Measurements from ENCODE around the gene ACSF3.
"Not testable (repeated sequence)": the region's sequence is repeated elsewhere in the genome, so short reads cannot be mapped to it uniquely, and the experiment has no call there.

Gene ACSF3

GRCh38 chr16:89161763-89162713, 68.4 kb downstream of the ACSF3 start:
- Histone ChIP-seq H3K36me3 (ENCODE audit: insufficient read depth, low read length) (no peaks in the 10 kb centered on the region), H3K9me3 (ENCODE audit: low read length) (peaks cover 2% of the 10 kb centered on the region), H3K4me3 (ENCODE audit: low read length) (no peak overlapping the region), H2AFZ (ENCODE audit: low read depth, low read length) (no peak overlapping the region), H3K4me1 (ENCODE audit: insufficient read depth, low read length) (peaks cover 15% of the 10 kb centered on the region), H3K27me3 (ENCODE audit: insufficient read depth, low read length) (no peaks in the 10 kb centered on the region)

DNA sequence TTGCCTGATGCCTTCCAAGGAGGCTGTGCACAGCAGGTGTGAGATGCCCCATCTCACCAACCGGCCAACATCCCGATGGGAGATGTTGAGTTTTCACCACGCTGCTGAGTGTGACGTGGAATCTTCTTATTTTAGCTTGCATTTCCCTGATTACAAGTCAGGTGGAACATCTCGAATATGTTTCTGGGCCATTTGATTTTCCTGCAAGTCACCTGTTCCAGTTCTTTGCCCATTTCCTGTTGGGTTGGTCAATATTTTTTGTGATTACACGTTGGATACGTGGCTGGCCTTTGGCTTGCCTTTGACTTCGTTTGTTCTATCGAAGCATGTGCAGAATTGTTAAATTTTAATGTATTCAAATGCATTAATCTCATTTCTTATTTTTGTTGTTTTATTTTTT, 69.6 kb downstream of the ACSF3 start:
- no peak overlapping the region for H3K4me3 ChIP-seq (ENCODE audit: low read length)
- H2AFZ ChIP-seq (ENCODE audit: low read depth, low read length), result no peak overlapping the region
- H3K27me3 ChIP-seq (ENCODE audit: insufficient read depth, low read length), result no peaks in the 10 kb centered on the region
- H3K9me3 ChIP-seq (ENCODE audit: low read length), result peaks cover 2% of the 10 kb centered on the region
- no peaks in the 10 kb centered on the region for H3K36me3 ChIP-seq (ENCODE audit: insufficient read depth, low read length)
- peaks cover 18% of the 10 kb centered on the region for H3K4me1 ChIP-seq (ENCODE audit: insufficient read depth, low read length)

DNA sequence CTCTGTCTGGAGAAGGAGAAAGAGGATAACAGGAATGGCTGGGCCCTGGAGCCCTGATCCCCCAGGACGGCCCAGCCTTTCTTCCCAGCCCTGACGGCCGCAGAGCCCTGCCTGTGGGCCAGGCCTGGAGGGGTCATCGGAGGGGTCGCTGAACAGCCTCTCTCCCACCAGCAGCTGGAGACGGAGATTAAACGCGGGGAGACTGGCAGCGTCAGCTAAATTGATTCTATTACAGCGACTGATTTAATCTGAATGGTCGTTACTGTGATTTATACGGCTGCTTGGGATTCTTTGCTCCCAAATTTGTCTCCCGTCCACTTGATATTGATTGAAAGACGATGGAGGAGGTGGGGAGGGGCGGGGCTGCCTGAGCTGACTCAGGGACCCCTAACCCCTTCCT, 70.8 kb downstream of the ACSF3 start:
- Histone ChIP-seq H2AFZ (ENCODE audit: low read depth, low read length) (no peak overlapping the region), H3K9me3 (ENCODE audit: low read length) (peaks cover 2% of the 10 kb centered on the region), H3K36me3 (ENCODE audit: insufficient read depth, low read length) (no peaks in the 10 kb centered on the region), H3K27me3 (ENCODE audit: insufficient read depth, low read length) (peaks cover 2% of the 10 kb centered on the region), H3K4me1 (ENCODE audit: insufficient read depth, low read length) (peaks cover 18% of the 10 kb centered on the region), H3K4me3 (ENCODE audit: low read length) (no peak overlapping the region)

GRCh38 chr16:89164847-89165680, 71.4 kb downstream of the ACSF3 start:
- H3K4me3 ChIP-seq (ENCODE audit: low read length), result no peak overlapping the region
- peaks cover 18% of the 10 kb centered on the region for H3K4me1 ChIP-seq (ENCODE audit: insufficient read depth, low read length)
- H3K9me3 ChIP-seq (ENCODE audit: low read length), result peaks cover 2% of the 10 kb centered on the region
- H2AFZ ChIP-seq (ENCODE audit: low read depth, low read length), result no peak overlapping the region
- H3K27me3 ChIP-seq (ENCODE audit: insufficient read depth, low read length), result peaks cover 8% of the 10 kb centered on the region
- H3K36me3 ChIP-seq (ENCODE audit: insufficient read depth, low read length), result no peaks in the 10 kb centered on the region

DNA sequence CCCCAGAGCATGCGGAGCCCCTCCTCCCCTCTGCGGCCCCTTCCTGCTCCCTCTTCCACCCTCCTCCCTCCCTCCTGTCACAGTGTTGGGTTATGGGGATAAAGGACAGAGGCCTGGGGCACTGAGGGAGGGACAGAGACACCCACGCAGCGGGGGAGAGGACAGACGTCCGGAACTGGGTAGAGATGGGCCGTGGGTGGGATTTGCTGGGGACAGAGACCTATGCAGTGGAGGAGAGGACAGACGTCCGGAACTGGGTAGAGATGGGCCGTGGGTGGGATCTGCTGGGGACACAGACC, 72.0 kb downstream of the ACSF3 start:
- H3K4me3 ChIP-seq (ENCODE audit: low read length); H3K36me3 ChIP-seq (ENCODE audit: insufficient read depth, low read length); H2AFZ ChIP-seq (ENCODE audit: low read depth, low read length); H3K9me3 ChIP-seq (ENCODE audit: low read length): not testable (repeated sequence)
- Histone ChIP-seq H3K27me3 (ENCODE audit: insufficient read depth, low read length) (peaks cover 13% of the 10 kb centered on the region), H3K4me1 (ENCODE audit: insufficient read depth, low read length) (peaks cover 19% of the 10 kb centered on the region)

DNA sequence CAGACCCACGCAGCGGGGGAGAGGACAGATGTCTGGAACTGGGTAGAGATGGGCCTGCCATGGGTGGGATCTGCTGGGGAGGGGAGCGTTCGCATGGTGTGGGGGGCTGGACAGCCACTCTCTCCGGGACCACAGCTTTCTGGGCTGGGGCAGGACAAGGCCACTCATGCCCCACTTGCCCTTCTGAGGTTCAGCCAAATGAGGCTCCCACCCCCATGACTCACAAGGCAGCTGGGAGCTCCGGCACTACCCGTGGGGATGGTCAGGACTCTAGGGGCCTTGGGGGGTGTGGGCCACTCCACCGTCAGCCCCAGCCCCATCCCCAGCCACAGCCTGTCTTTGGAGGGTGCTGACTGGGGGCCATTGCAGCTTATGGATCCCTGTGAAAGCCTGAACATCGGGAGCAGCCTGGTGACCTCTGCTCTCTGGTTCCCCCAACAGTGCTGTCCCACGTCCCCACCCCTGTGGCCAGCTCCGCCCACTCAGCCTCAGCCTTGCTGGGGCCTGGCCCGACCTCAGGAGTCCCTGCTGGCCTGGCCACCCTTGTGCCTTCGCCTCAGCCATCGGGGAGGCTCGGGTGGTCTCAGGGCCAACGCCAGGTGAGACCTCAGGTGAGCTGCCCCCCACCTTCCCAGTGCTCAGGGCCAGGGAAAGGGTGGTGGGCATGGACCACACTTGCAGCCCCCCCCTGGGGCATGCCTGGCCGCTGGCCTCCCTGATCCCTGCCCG, 73.2 kb downstream of the ACSF3 start:
- Histone ChIP-seq H3K4me3 (ENCODE audit: low read length) (no peak overlapping the region), H2AFZ (ENCODE audit: low read depth, low read length) (no peak overlapping the region), H3K4me1 (ENCODE audit: insufficient read depth, low read length) (peaks cover 27% of the 10 kb centered on the region), H3K27me3 (ENCODE audit: insufficient read depth, low read length) (peaks cover 21% of the 10 kb centered on the region), H3K9me3 (ENCODE audit: low read length) (peaks cover 2% of the 10 kb centered on the region), H3K36me3 (ENCODE audit: insufficient read depth, low read length) (no peaks in the 10 kb centered on the region)

DNA sequence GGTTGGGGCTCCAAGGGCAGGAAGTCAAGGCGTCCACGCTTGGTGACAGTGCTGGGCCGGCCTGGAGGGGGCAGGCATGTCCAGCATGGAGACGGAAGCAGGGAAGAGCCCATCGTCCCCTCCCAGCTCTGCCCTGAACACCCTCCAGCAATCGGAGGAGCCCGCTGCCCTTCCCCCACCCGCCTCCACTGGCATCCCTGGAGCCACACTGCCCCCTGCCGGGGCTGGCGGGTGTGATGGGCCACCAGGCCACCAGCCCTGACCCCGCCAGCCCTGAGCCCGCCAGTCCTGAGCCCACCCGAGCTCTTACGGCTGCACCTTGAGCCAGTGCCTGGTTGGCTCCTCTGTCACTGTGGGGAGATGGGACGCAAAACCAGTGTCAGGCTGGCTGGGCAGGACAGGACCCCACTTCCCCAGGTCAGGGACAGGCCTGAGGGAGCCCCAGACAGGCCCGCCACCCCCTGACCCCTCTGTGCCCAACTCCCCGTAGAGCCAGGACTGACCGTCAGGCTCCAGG, 73.8 kb downstream of the ACSF3 start:
- H3K4me1 ChIP-seq (ENCODE audit: insufficient read depth, low read length), result peaks cover 28% of the 10 kb centered on the region
- H3K4me3 ChIP-seq (ENCODE audit: low read length), result no peak overlapping the region
- H3K9me3 ChIP-seq (ENCODE audit: low read length), result peaks cover 2% of the 10 kb centered on the region
- peaks cover 26% of the 10 kb centered on the region for H3K27me3 ChIP-seq (ENCODE audit: insufficient read depth, low read length)
- no peak overlapping the region for H2AFZ ChIP-seq (ENCODE audit: low read depth, low read length)
- H3K36me3 ChIP-seq (ENCODE audit: insufficient read depth, low read length), result no peaks in the 10 kb centered on the region

DNA sequence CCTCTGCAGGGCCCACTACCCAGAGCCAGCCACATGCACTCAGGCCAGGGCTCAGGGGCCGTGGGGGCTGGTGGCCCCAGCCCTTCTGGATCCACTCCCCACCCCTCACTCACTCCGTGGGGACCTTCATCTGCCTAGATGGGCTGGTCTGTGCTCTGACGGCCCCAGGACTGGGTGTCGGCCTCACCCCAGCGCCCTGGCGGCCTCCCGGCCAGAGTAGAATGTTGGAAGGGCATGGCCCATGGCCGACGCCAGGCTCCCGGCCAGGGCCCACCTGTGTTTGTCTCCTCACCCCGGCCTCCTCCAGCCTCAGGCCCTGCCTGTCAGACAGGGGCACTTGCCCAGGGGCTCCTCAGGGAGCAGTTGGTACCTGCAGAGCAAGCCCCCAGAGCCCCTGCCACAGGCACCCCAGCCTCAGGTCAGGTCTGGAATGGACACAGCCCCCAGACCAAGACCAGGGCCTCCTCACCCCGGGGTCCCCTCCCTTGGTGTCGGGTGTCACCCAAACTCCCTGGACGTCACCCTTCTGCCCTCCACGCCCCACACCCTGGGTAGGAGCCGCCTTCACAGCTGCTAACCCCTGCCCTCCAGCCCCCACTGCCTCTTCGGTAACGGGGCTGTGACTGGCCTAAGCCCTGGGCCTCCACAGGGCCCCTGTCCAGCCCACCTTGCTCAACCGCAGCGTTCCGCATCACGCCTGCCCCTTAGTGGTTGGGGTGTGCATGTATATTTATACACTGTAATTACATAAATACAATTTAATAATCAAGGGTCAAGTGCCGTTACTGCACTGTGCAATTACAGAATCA, 74.9 kb downstream of the ACSF3 start:
- H2AFZ ChIP-seq (ENCODE audit: low read depth, low read length), result no peak overlapping the region
- peaks cover 35% of the 10 kb centered on the region for H3K27me3 ChIP-seq (ENCODE audit: insufficient read depth, low read length)
- H3K36me3 ChIP-seq (ENCODE audit: insufficient read depth, low read length), result no peaks in the 10 kb centered on the region
- no peak overlapping the region for H3K4me3 ChIP-seq (ENCODE audit: low read length)
- peaks cover 35% of the 10 kb centered on the region for H3K4me1 ChIP-seq (ENCODE audit: insufficient read depth, low read length)
- no peaks in the 10 kb centered on the region for H3K9me3 ChIP-seq (ENCODE audit: low read length)

DNA sequence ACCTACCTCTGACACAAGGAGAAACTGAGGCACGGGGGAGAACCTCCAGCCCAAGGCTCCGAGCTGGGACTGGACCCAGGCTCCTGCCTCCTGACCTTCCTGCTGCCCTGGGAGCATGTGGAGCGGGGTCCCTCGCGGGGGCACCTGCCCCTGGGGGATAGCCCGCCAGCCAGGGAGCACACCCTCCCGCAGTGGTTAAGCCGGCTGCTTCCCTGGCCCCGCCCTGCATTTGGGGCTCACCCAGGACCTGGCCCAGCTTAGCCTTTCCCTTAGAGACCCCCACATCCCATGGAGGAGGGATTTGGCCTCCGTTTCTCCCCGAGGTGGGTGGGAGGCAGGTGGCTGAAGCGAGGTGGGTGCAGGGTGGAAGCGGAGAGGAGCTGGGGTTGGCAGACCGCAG, 76.1 kb downstream of the ACSF3 start:
- Histone ChIP-seq H3K4me3 (ENCODE audit: low read length) (no peak overlapping the region), H3K4me1 (ENCODE audit: insufficient read depth, low read length) (peaks cover 34% of the 10 kb centered on the region), H2AFZ (ENCODE audit: low read depth, low read length) (no peak overlapping the region), H3K36me3 (ENCODE audit: insufficient read depth, low read length) (no peaks in the 10 kb centered on the region), H3K9me3 (ENCODE audit: low read length) (no peaks in the 10 kb centered on the region), H3K27me3 (ENCODE audit: insufficient read depth, low read length) (peaks cover 47% of the 10 kb centered on the region)

DNA sequence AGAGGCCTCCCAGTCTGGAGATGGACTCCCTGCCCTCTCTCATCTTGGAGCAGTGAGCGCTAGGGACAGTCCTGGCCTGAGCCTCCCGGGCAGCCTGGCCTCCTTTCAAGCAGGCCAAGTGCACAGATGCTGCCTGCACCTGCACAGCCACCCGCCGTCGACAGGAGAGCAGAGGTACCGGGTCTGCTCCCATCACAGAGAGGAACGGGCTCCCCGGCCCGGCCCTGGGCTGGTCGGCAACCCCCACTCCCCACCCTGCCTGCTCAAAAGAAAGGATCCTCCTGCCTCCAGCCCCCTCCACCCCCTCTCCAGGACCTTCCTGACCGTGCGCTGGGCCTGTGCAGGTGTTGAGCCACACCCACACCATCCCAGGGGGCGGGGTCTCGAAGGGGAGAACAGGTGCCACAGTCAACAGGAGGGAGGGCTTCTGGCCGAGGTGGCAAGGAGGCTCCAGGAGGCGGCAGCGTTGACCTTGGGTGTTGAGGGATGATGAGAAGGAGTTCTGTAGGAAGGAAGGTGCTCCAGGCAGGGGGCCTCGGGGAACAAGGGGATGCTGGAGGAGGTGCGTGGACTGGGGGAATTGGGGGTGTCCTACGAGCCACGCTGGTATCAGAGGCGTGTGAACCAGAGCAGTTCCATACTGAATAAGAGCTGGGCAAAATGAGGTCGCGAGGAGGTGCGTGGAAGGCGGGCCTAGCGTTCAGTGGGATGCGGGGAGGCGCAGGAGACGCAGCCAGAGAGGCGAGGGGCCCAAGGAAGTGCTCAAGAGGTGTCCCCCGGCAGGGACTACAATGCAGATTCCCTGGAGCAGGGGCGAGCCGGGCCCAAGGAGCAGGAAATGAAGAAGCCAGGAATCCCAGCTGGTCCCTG, 76.9 kb downstream of the ACSF3 start:
- no peaks in the 10 kb centered on the region for H3K9me3 ChIP-seq (ENCODE audit: low read length)
- no peak overlapping the region for H2AFZ ChIP-seq (ENCODE audit: low read depth, low read length)
- H3K4me1 ChIP-seq (ENCODE audit: insufficient read depth, low read length), result peaks cover 26% of the 10 kb centered on the region
- peaks cover 55% of the 10 kb centered on the region for H3K27me3 ChIP-seq (ENCODE audit: insufficient read depth, low read length)
- no peaks in the 10 kb centered on the region for H3K36me3 ChIP-seq (ENCODE audit: insufficient read depth, low read length)
- H3K4me3 ChIP-seq (ENCODE audit: low read length), result no peak overlapping the region

- Histone ChIP-seq H3K4me1 (ENCODE audit: insufficient read depth, low read length) (peaks cover 26% of the 10 kb centered on the region), H3K4me3 (ENCODE audit: low read length) (peak within 1 kb of the TSS; percentile 23), H3K36me3 (ENCODE audit: insufficient read depth, low read length) (no peaks in the 10 kb centered on the region), H3K27me3 (ENCODE audit: insufficient read depth, low read length) (peaks cover 63% of the 10 kb centered on the region), H2AFZ (ENCODE audit: low read depth, low read length) (no peak within 1 kb of the TSS), H3K9me3 (ENCODE audit: low read length) (no peaks in the 10 kb centered on the region)
Measured at GRCh38 chr16:89171216-89172170, 77.8 kb downstream of the ACSF3 start, which contains the start of gene CDH15. Gene CDH15, plus strand, starts transcription at chr16:89171748. Its CDS starts 84 bp downstream, at chr16:89171832.

All from neuron (in vitro differentiated cells).